MV-4-11 (cell line): Measurements from ENCODE around the gene NCKAP5.

Experiments used
- DNase-seq: peaks from one replicate; lab custom pipeline; 2025; lab: John Stamatoyannopoulos, UW

The NCKAP5 gene

DNA sequence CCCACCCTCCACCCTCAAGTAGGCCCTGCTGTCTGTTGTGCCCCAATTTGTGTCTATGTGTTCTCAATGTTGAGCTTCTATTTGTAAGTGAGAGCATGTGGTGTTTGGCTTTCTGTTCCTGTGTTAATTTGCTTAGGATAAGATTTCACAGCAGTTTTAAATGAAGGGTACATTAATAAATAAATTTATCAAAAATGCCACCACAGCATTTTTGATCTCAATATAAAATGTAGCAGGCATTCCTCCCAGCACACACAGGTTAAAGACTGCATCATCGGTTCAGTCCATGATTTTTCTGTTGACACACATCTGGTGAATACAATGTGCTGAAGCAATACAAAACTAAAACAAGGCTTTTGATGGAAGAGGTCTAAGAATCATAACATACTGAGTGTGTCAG, 486.2 kb downstream of the NCKAP5 start:
- DNase-seq = no peak

DNA sequence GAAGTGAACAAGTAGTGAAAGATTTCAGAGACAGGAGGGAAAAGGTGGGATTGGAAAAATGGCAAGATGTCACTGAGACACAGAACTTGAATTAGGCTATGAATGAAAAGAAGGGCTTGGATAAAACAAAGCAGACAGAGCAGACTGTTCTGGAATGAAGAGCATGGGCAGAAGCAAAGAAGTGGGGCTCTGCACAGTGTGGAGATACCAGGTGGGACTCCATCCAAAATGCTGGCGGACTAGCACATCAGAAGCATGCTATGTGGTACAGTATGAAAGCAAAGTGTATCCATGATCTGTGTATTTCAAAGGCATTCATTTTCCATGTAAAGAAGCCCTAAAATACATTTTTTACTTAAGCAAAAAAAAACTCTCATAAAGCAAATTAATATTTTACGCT, 487.4 kb downstream of the NCKAP5 start:
- no peak for DNase-seq

DNA sequence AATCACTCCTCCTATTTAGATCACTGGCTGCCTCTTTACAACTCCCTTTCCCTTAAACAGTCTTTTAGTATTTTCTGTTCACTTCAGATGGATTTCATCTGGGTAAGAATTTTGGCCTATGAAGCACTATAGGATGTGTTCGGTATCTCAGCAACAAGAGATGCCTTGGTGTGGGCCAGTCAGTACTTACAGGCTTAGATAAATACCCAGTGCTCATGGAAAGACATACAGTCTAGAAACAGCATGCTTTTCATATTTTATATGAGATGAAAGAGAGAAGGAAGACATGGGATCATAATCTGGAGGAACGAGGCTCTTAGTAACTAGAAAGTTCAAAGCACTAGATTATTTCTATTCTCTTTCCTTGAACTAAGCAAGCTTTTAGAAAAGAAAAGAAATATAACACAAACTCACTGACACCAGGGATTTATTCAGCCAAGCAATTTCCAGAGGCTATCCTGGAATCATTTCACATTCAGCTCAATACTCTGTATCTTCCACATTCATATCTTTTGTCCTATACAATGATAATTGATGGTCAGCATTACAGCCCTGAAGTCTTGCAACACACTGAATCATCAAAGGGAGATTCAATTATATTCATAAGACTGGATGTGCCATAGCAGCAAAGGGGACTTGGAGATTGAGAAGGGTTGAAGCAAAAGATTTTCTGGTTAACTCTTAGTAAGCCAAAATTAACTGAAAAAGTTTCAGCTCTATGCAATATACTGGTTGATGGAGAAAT, 489.4 kb downstream of the NCKAP5 start:
- DNase-seq = no peak

DNA sequence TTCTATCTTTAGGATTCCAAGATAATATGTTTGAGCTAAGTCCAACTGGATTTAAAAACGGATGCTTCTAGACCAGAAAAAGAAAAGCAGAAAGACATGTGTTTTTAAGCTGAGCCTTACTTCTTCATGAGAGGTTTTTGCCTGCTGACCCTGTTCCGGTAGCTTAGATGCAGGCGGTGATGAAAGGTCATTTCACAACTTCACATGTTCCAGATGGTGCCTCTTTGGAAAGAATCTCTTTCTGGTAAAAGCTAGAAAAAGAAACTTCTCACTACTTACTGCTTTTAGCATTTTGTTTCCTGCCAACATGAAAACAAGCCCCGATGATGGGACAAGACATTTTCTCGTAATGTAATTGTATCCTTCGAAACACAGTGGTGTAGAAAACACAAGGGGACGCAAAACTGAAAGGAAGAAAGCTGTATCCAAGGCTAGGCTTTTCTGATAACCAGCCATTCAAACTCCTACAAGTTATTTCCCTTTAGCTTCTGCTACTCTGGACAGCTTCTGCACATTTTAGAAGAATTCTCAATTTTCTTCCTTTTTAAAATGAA, 490.9 kb downstream of the NCKAP5 start:
- no peak for DNase-seq

DNA sequence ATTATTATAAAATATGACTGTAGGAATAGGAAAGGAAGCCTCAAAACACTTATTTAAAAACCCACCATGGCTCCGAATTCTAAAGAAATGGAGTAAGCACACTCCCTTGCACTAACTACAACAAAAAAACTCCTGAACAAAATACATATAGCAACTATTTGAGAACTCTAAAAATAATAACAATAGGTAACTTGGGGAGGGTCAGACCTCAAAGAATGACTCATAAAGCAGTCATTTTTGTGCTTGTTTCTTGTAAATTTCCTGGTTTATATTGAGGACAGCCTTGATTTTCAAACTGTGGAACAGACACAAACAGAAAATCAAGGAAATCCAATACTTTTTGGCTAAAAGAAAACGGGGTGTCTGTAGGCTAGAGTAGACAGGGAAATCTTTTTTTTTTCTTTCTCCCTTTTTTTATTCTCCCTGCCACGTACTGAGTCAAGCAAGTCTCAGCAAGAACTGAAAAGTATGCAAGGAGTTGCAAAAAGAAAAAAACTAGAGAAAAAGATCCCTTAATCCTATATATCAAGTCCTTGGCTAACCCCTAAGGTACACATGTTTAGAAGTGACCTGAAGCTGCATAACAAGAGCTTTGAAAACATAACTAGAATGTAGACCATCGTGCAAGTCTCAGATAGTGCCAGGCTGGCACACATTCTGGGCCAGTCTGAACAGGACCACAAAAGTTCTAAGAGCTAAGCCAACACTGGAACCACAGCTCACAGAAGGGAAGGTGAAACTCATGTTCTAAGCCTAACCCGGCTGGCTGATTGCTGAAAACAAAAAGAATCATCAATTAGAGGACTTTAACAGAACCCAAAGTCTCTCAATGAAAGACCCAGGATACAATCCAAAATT, 495.2 kb downstream of the NCKAP5 start:
- no peak for DNase-seq

DNA sequence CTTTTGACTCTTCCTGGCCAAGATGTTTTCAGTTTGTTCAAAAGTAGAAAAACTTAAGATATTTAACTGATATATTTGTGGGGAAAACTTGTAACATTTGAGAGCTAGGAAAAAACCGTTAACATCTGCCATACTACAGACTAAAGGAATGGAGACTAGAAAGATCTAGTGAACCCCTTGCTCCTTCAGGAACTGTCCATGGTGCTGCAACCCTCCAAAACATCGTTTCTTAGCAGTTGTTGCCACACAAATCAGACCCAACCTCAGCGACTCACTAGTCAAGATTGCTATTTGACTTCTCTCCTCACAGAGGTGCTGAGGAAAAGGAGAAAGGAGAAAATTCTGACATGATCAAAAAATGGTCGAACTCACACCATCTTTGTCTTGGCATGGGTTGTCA, 504.5 kb downstream of the NCKAP5 start:
- peak; percentile 42 for DNase-seq

DNA sequence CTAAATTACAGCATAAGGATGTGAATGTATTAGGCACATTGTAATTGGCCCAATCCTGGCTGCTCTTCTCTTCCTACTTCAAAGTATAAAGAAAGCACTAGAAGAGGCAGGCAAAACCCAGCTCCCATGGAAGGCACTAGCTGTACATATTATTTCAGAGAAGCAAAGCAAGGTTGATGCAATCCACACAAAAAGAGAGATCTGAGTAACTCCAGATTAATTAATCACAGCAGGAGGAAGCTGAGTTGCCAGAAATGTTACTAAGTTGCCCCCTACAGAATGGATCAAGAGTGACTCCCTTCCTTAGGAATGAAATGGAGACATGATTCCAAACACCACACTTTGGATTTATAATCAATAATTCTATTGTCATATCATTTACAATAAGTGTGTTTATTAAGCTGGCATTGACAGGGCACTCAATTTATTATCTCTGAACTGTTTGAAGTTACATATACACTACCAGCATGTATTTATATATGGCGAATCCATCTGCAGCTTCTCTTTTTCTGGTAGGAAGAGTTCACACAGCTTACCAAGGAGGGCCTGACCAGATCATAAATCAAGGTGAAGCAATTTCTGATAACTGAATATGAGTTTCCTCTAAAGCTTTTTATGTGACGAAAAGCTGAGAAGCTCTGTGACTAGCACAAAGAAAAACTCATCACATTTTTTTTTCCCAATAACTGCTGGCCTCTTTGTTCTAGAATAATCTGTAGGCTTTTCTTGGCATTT, 505.2 kb downstream of the NCKAP5 start:
- no peak for DNase-seq

DNA sequence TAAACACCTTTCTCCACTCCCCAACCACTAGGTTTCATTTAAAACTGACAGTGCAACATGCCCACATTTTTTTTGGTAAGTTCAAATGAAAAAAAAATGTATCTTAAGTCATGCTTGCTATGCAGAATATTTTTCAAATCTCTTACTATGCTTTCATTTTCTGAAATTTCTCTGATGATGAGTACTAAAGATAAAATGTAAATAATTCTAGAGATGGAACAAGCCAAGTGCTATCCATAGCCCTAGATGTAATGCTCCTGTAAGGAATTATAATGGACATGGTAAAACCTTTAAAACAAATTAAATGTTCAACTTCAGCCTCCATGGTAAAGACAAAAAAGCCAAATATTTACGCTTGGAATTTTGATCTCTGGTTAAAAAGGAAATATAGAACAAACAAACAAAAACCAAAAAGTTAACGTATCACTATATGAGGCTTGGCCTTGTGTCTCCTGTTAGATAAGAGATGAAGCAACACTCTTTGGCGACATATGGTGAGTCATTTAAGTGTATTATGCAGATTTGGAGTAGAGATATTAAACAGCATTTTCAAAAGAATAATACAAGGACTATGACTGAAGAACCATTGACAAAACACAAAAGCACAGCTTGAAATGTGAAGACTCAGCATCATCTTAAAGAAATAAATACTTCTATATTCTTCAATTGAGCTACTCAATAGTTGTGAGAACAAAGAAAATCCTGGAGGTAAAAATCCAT, 506.2 kb downstream of the NCKAP5 start:
- DNase-seq = no peak

DNA sequence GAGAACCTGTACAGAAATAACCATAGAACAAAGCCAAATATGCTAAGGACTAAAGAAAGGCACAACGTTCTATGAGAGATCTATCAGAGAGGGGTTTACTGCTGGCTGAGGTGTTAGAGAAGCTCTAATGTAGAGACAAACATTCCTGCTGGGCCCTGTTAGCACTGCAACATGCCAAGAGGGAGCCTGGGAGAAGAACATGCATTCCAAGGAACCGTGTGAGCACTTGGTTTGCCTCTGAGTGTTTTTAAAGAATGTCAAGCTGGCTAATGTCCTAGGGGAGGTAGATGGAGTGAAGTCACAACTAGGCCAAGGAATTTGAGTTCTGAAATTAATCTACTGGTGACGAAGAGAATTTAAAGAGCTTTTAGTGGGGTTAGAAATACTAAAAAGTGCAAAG, 514.0 kb downstream of the NCKAP5 start:
- no peak for DNase-seq

DNA sequence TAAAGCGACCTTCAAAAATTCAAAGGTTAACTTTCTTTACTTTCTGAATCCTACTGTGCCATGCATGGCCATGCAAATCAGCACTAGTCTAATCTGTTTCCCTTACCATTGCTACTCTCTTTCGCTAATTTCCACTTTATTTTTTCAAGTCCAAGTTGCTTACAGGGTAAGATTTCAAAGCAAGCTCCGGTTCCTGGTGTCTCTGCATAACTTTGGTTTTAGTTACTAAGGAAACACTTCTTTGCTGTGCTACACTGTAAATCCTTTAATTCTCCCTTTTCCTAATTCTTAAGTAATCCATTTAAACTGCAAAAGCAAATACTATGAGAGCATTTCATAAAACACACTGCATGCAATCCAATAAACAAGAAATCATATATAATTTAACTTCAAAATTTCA, 514.7 kb downstream of the NCKAP5 start:
- no peak for DNase-seq

DNA sequence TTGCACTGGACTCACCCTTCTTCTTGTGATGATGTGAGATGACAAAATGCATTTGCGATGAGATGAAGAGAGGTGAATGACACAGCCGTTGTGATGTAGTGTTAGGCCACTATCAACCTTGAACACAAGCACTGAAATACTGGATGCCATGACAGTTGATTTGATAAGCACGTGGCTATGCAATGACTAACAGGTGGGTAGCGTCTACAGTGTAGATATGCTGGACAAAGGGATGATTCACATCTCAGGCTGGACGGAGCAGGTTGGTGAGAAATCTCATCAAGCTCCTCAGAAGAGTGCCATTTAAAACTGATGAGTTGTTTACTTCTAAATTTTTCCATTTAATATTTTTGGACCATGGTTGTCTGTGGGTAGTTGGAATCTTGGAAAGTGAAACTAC, 522.5 kb downstream of the NCKAP5 start:
- no peak for DNase-seq

DNA sequence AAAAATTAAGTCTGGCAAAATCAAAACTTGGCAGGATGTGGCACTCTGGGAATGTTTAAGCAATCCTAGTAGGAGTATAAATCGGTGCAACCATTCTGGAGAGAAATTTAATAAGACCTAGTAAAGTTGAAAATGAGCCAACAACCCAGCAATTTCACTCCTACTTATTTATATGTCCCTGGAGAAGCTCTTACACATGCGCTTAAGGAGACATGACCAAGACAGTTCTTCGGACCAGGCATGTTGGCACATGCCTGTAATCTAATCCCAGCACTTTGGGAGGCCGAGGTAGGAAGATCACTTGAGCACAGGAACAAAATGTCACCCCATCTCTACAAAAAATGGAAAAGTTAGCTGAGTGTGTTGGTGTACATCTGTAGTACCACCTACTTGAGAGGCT, 523.7 kb downstream of the NCKAP5 start:
- no peak for DNase-seq

DNA sequence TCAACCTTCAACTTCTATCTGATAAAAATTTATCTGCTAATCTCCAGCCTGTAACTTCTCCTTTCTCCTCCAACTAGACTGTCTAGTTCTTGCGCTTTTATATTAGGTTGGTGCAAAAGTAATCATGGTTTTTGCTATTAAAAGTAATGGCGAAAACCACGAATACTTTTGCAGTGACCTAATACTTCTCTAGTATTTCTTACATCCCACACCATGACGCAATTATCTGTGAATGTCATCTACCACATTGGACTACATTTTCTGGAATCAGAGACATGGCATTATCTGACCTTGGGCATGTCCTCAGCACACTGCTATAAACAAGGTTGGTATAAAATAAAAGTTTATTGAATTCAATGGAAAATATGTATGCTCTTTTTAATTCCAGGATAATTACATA, 528.1 kb downstream of the NCKAP5 start:
- no peak for DNase-seq

DNA sequence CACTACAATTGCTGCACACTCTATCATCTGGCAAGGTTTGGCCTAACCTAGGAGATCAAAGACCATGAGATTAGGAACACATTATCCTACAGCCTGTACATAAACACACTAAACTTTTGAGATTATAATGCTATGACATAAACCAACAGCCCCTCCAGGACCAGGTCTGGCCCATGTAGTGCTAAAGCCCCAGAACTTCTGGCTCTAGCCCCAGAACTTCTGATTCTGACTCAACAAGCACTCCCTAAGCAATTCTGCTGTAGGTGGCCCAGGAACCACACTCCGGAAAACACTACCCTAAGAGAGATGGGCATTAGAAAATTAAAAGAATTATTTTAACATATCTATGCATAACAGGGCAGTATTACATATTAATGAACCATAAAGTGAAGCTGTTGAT, 528.7 kb downstream of the NCKAP5 start:
- no peak for DNase-seq

DNA sequence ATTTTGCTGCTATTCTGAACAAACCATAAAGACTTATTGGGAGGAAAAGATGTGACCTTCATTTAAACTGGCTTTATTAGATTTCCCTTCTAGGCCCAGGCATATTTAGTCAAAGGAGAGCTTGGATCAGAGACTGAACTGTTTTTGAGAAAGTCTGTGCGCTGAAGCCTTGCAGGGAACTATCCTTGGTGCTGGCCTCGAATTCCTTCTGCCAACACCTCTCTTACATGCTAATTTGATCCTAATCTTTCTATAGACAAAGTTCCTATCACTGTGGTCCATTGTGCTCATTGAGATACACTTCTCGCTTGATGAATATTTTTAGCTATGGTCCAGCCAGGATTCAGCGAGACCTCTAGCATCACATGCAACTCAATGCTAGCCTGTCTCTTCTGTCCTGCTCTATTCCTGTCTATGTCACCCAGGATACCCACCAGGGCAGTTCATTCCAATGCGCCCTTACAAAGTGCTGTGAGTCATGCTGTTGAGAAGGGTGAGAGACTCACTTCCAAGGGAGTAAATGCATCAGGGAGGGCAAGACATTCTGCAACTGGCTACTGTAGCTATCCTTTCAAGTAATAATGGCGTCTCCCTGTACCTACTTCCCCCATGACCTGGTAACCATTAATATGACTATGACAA, 541.6 kb downstream of the NCKAP5 start:
- no peak for DNase-seq

DNA sequence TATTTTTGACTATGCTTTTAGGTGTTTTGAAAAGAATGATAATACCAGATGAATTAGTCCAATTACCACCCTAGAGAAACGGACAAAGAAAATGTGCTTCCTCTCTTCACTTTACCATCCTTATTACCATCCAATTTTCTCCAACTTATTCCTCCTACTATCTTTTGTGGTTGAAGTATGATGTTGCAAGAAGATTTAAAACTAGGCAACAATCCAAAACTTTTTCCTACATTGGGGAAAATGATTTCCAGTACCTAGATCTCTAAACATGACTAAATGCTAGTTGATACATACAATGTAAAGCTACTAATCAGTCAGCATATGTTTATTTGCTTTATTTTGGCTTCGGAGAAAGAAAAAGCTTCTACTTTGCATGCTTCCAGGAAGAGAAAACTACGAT, 543.3 kb downstream of the NCKAP5 start:
- DNase-seq = no peak

DNA sequence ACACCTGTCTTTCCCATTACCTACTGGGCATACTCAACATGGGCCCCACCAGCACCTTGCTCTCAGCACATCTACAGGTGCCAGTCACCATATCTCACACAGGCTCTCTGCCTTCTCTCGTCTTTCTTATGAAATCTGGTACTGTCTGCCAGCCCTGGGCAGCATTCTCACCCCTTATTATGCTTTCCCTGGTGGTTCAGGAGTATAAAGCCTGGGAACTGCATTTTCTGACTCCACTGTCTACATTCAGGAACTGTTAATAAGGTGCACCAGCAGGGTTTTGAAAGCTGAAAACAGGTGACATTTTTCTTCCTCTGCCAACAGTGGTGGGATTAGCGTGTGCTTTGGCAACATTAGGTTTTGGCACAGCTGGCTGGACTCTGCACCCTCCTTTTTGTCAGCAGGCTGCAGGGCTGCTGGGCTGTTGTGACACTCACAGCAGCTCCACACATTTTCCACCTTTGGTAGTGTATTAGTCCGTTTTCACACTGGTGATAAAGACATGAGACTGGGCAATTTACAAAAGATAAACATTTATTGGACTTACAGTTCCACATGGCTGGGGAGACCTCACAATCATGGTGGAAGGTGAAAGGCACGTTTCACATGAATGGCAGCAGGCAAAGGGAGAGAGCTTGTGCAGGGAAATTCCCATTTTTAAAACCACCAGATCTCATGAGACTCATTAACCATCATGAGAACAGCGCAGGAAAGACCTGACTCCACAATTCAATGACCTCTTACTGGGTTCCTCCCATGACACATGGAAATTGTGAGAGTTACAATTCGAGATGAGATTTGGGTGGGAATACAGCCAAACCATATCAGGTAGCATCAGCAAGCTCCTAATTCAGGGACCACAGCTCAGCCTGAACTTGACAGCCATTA, 555.2 kb downstream of the NCKAP5 start:
- DNase-seq = no peak

DNA sequence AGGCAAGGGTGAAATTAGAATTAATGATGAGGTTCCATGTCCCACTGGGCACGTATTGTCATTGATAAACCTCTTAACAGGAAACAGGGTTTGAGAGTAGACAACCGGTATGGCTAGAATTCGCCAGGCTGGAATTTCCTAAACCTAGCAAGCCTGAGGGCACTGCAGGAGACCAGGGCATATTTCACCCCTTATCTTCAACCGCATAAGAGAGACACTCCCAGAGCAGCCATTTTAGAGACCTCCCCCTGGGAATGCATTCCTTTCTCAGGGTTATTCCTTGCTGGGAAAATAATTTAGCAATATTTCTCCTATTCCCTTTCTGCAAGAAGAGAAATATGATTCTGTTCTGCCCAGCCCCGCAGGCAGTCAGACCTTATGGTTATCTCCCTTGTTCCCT, 563.6 kb downstream of the NCKAP5 start:
- DNase-seq = no peak

DNA sequence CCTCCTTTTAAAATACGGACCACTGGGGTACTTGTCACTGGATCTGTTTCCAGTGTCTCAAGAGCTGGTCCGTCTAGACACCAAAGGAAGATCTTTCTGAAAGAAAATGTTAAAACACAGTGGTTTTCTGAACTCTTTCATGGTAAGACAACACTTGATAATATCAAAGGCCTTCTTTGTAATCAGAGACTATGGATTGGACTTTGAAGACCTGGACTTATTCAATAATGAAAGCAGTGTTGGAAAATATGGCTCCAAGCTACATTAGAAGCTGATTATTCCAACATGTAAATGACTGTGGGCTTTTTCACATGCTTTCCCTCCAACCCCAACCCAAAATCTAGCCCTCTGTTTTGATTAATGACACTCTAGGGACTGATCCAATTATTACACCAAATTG, 568.8 kb downstream of the NCKAP5 start:
- DNase-seq = no peak

DNA sequence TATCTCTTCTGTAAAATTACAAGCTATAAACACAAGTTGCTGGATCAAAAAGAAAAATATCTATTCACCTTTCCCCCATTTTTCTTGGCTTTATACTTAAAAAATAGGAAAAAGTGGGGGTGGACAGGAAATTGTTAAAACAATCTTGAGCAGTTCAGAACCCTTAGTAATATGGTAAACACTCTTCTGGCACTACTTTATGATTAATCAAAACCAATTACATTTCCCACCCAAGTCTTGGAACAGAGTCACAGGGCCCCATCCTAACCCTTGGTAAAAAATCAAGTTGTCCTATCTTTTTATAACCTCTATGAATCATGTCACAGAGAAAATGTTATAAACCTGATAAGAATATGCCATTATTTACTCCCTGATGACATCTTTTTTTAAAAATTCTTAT, 570.0 kb downstream of the NCKAP5 start:
- DNase-seq = no peak
